Measurements from ENCODE around the gene DNPEP. TPM values are rescaled to one million over a fixed set of nuclear protein-coding genes. Genes with fewer than 3 reads are reported as not detected.

The DNPEP gene
- total RNA-seq, 1 experiment from 2014 or later: 60.9 TPM

GRCh38 chr2:219415580-219416234 lies 28.0 kb upstream of the DNPEP start:
- H3K79me1 ChIP-seq (ENCODE audit: insufficient read depth, low read depth, low read length, poor library complexity, severe bottlenecking): no peaks in the 10 kb centered on the region
- no peak overlapping the region for H2BK15ac ChIP-seq (ENCODE audit: low read depth, low read length)
- peaks cover 13% of the 10 kb centered on the region; the same call in 1 of the 2 replicates for H3K4me1 ChIP-seq (ENCODE audit: insufficient read depth, low read length)
- no peak overlapping the region for H3K4ac ChIP-seq (ENCODE audit: low read depth, low read length)
- H3K9ac ChIP-seq (ENCODE audit: extremely low read depth, insufficient read length, low read length): no peak overlapping the region
- H3K36me3 Mint-ChIP-seq (ENCODE audit: insufficient read depth in 1 of 3, low read depth in 3 of 3): no peaks in the 10 kb centered on the region
- no peak overlapping the region for H3K18ac ChIP-seq (ENCODE audit: insufficient read length, low read depth, low read length)
- H4K20me1 ChIP-seq (ENCODE audit: control insufficient read depth, insufficient read depth, insufficient read length): no peaks in the 10 kb centered on the region
- no peak overlapping the region; a peak in 1 of 7 replicates for H3K27ac Mint-ChIP-seq
- H2BK120ac ChIP-seq (ENCODE audit: low read depth, low read length, poor library complexity, severe bottlenecking): no peak overlapping the region
- H3K4me3 Mint-ChIP-seq: no peak overlapping the region; a peak in 1 of 5 replicates
- H3K9me3 ChIP-seq (ENCODE audit: control insufficient read depth, low read depth, low read length): no peaks in the 10 kb centered on the region
- H4K8ac ChIP-seq (replicated peaks; ENCODE audit: insufficient read length, low read depth, low read length): no peak overlapping the region
- no peak overlapping the region for H2BK20ac ChIP-seq (ENCODE audit: low read depth, low read length, poor library complexity, severe bottlenecking)
- peaks cover 23% of the 10 kb centered on the region for H3K27me3 Mint-ChIP-seq (ENCODE audit: low read depth)
- no peak overlapping the region for H3K56ac ChIP-seq (ENCODE audit: insufficient read length, low read depth, low read length)
- peaks cover 6 to 10% of the 10 kb centered on the region in 2 experiments; a peak in 4 of 5 replicates for H3K9me3 Mint-ChIP-seq
- no peak for DNase-seq
- no peak overlapping the region for H2BK5ac ChIP-seq (ENCODE audit: insufficient read length, low read length)
- H3T11ph ChIP-seq (ENCODE audit: low read length): no peak overlapping the region
- H2AFZ ChIP-seq (ENCODE audit: low read length): no peak overlapping the region
- H3K4me1 Mint-ChIP-seq: peaks cover 31 to 35% of the 10 kb centered on the region in 2 experiments
- H2BK12ac ChIP-seq (ENCODE audit: insufficient read length, low read depth, low read length): no peak overlapping the region
- H2AK5ac ChIP-seq (ENCODE audit: insufficient read length, low read length): no peak overlapping the region
- H3K27me3 ChIP-seq (ENCODE audit: insufficient read depth, low read length): no peaks in the 10 kb centered on the region; the same call in 1 of the 2 replicates
- no peak overlapping the region for H4K91ac ChIP-seq (ENCODE audit: insufficient read length, low read depth, low read length)
- WGBS (ENCODE audit: extremely low coverage, insufficient read length, low lambda C conversion rate): no CpG with 5 or more reads among the region's 5 CpGs
- no peaks in the 10 kb centered on the region for H3K79me2 ChIP-seq (ENCODE audit: insufficient read depth, low read length)
- no peak for TF ChIP-seq CTCF (conservative IDR thresholded peaks at IDR 0.05)
- H3K23ac ChIP-seq (ENCODE audit: insufficient read length, low read depth, low read length): no peak overlapping the region
- no peak overlapping the region for H3K14ac ChIP-seq (ENCODE audit: insufficient read depth, low read length)
- H4K5ac ChIP-seq (ENCODE audit: insufficient read length, low read depth, low read length): no peak overlapping the region
- H3K27ac ChIP-seq (ENCODE audit: insufficient read length, low read depth, low read length): no peak overlapping the region
- no peaks in the 10 kb centered on the region for H3K23me2 ChIP-seq (ENCODE audit: insufficient read length, low read depth, low read length, poor library complexity, severe bottlenecking)
- H3K4me2 ChIP-seq (ENCODE audit: insufficient read depth, insufficient read length, low read length): no peak overlapping the region
